Parathyroid adenoma (tissue), 2 donors: Measurements from ENCODE around the gene FADS3.

Experiments
- H2AFZ ChIP-seq: fragments of 300-600 bp; sonication (generic); one replicate; pipeline ENCODE4 v1.7.0; 2017; ENCODE audit warnings: antibody characterized with exemption, mild to moderate bottlenecking
- H3K27ac ChIP-seq: fragments of 300-600 bp; sonication (generic); one replicate; pipeline ENCODE4 v1.7.0; 2017
- H3K27me3 ChIP-seq: fragments of 300-600 bp; sonication (generic); one replicate; pipeline ENCODE4 v1.7.0; 2017; ENCODE audit warnings: low read length; ENCODE audit not compliant: control insufficient read depth, insufficient read depth
- H3K36me3 ChIP-seq: fragments of 300-600 bp; sonication (generic); one replicate; pipeline ENCODE4 v1.7.0; 2017; ENCODE audit warnings: low read length; ENCODE audit not compliant: control insufficient read depth, insufficient read depth
- H3K4me1 ChIP-seq: fragments of 300-600 bp; sonication (generic); one replicate; pipeline ENCODE4 v1.7.0; 2017; ENCODE audit warnings: control low read depth
- H3K4me2 ChIP-seq: fragments of 300-600 bp; sonication (generic); one replicate; pipeline ENCODE4 v1.7.0; 2017; ENCODE audit warnings: low read length
- H3K4me3 ChIP-seq: fragments of 300-600 bp; sonication (generic); one replicate; pipeline ENCODE4 v1.7.0; 2017; ENCODE audit warnings: low read depth, low read length
- H3K79me2 ChIP-seq: fragments of 300-600 bp; sonication (generic); one replicate; pipeline ENCODE4 v1.7.0; 2017; ENCODE audit warnings: control low read depth
- H3K9ac ChIP-seq: fragments of 300-600 bp; sonication (generic); one replicate; pipeline ENCODE4 v1.7.0; 2017; ENCODE audit warnings: mild to moderate bottlenecking
- H3K9me3 ChIP-seq: fragments of 300-600 bp; sonication (generic); one replicate; pipeline ENCODE4 v1.7.0; 2017; ENCODE audit warnings: low read length; ENCODE audit not compliant: control insufficient read depth
- CTCF ChIP-seq: fragments of 300-600 bp; sonication (generic); IDR thresholded peaks from one replicate; pipeline ENCODE4 v1.7.0; 2017; ENCODE audit warnings: antibody characterized with exemption, mild to moderate bottlenecking
- donor health status: primary hyperparathyroidism.

FADS3 gene

GRCh38 chr11:61834278-61835048, 56.9 kb downstream of the FADS3 start:
- H2AFZ ChIP-seq = peak overlapping the region; percentile 53
- H3K4me1 ChIP-seq = peaks cover 33% of the 10 kb centered on the region
- peak overlapping the region; percentile 71 for H3K27ac ChIP-seq
- no peak overlapping the region for H3K9ac ChIP-seq
- H3K27me3 ChIP-seq = no peaks in the 10 kb centered on the region
- no peak overlapping the region for H3K4me2 ChIP-seq
- no peaks in the 10 kb centered on the region for H3K9me3 ChIP-seq
- peaks cover 3% of the 10 kb centered on the region for H3K79me2 ChIP-seq
- no peak for TF ChIP-seq CTCF
- H3K4me3 ChIP-seq = no peak overlapping the region
- H3K36me3 ChIP-seq = no peaks in the 10 kb centered on the region

DNA sequence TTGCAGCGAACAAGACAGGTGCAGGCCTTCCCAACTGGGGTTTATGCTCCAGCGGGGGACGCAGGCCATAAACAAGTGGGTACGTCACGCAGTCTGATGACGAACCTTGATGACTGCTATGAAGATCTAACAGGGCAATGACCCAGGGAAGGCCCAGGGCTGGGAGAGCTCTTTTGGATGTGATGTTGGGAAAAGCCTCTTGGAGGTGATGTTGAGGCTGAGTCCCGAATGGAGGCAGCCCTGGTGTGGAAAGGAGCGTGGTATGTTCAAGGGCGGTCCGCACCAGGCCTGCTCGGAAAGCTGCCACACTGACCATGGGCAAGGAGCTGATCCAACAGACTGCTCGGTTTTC, 57.4 kb downstream of the FADS3 start:
- no peaks in the 10 kb centered on the region for H3K9me3 ChIP-seq
- no peaks in the 10 kb centered on the region for H3K36me3 ChIP-seq
- peaks cover 3% of the 10 kb centered on the region for H3K79me2 ChIP-seq
- TF ChIP-seq CTCF = no peak
- H2AFZ ChIP-seq = no peak overlapping the region
- peak overlapping the region; percentile 71 for H3K27ac ChIP-seq
- H3K4me2 ChIP-seq = no peak overlapping the region
- no peaks in the 10 kb centered on the region for H3K27me3 ChIP-seq
- H3K4me3 ChIP-seq = no peak overlapping the region
- H3K9ac ChIP-seq = no peak overlapping the region
- H3K4me1 ChIP-seq = peaks cover 33% of the 10 kb centered on the region

DNA sequence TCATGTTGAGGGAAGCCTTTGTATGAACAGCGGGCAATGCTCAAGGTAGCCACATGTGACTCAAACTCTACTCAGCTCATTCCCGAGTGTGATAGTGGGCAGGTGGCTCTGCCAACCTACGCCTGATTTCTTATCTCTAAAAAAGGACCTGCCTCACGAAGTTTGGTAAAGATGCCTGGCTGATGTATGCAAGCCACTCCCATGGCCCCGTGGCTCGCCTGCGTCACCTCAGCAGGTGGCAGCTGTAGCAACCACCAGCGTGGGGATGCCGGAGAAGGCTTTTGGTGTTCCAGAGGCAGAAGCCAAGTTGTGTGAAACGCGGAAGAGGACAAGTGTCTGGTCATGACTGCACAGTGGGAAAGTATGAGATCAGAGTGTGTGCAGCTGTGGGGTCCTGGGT, 57.9 kb downstream of the FADS3 start:
- H3K36me3 ChIP-seq = no peaks in the 10 kb centered on the region
- no peak overlapping the region for H2AFZ ChIP-seq
- H3K79me2 ChIP-seq = peaks cover 3% of the 10 kb centered on the region
- peak overlapping the region; percentile 20 for H3K4me3 ChIP-seq
- H3K9me3 ChIP-seq = no peaks in the 10 kb centered on the region
- H3K27ac ChIP-seq = peak overlapping the region; percentile 71
- no peaks in the 10 kb centered on the region for H3K27me3 ChIP-seq
- no peak overlapping the region for H3K9ac ChIP-seq
- TF ChIP-seq CTCF = no peak
- H3K4me1 ChIP-seq = peaks cover 33% of the 10 kb centered on the region
- no peak overlapping the region for H3K4me2 ChIP-seq

DNA sequence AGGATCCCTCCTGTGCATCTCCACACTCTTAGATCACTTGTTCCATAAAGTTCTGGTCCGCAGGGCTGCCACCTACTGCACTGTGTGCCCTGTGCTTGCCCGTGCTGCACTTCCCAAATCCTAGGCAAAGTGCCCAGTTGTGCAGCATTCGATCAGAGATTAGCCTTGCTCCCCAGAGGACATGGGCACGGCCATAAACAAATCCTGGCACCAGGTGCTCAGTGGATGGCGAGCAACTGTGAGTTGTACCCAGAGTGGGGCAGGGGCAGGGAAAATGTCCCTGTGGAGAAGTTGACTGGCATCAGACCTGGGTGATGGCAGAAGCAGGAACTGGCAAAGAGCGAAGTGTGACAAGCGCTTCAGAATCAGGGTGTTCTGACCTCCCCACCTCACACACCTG, 58.6 kb downstream of the FADS3 start:
- H3K79me2 ChIP-seq = peaks cover 3% of the 10 kb centered on the region
- no peaks in the 10 kb centered on the region for H3K36me3 ChIP-seq
- no peaks in the 10 kb centered on the region for H3K9me3 ChIP-seq
- H2AFZ ChIP-seq = no peak overlapping the region
- no peak for TF ChIP-seq CTCF
- no peak overlapping the region for H3K9ac ChIP-seq
- H3K4me1 ChIP-seq = peaks cover 33% of the 10 kb centered on the region
- no peak overlapping the region for H3K4me3 ChIP-seq
- peak overlapping the region; percentile 71 for H3K27ac ChIP-seq
- peak overlapping the region; percentile 42 for H3K4me2 ChIP-seq
- no peaks in the 10 kb centered on the region for H3K27me3 ChIP-seq

DNA sequence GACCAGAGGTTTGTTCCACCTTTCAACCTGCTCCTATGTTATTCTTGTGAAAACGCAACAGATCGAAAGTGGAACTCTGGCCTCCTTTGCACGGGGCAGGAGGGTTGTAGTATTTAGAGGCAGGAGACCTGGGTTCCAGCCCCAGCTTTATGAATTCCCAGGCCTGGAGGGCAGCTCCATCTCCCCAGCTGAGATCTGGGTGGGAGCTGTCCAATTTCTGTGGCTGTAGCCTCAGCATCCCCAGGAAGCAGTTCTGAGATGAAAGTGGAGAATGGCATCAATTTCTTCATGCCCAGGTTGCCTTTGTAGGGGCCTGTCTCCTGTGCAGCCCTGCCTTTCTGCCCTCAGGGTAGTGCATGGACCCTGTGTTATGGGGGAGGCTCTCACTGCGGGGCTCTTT, 59.1 kb downstream of the FADS3 start:
- no peak overlapping the region for H2AFZ ChIP-seq
- peaks cover 3% of the 10 kb centered on the region for H3K79me2 ChIP-seq
- H3K4me1 ChIP-seq = peaks cover 33% of the 10 kb centered on the region
- no peaks in the 10 kb centered on the region for H3K27me3 ChIP-seq
- H3K4me3 ChIP-seq = no peak overlapping the region
- no peak overlapping the region for H3K4me2 ChIP-seq
- no peak for TF ChIP-seq CTCF
- H3K9ac ChIP-seq = no peak overlapping the region
- H3K36me3 ChIP-seq = no peaks in the 10 kb centered on the region
- H3K27ac ChIP-seq = no peak overlapping the region
- H3K9me3 ChIP-seq = no peaks in the 10 kb centered on the region
